HG03135 (cell line): ENCODE data around the gene RNF215.

Source experiments
- ATAC-seq: cut with Tn5 transposase; IDR thresholded peaks from one replicate; pipeline ENCODE4 v1.9.1; 2021; ENCODE audit warnings: mild to moderate bottlenecking, moderate library complexity; ENCODE audit not compliant: unreplicated experiment

The RNF215 gene

GRCh38 chr22:30334646-30335045 is 52.6 kb downstream of the RNF215 start:
- no peak for ATAC-seq

GRCh38 chr22:30333707-30334087 is 53.5 kb downstream of the RNF215 start:
- no peak for ATAC-seq

GRCh38 chr22:30332994-30333706 is 54.1 kb downstream of the RNF215 start:
- ATAC-seq, result no peak

GRCh38 chr22:30332551-30332950 is 54.7 kb downstream of the RNF215 start:
- no peak for ATAC-seq
